Middle frontal gyrus (tissue), 1 donor: Measurements from ENCODE around the gene PCDHGB6.
"Not testable (repeated sequence)": the region's sequence is repeated elsewhere in the genome, so short reads cannot be mapped to it uniquely, and the experiment has no call there.

Source experiments
- DNase-seq: peaks from one replicate; pipeline ENCODE4 v3.0.0-alpha.2; 2015; ENCODE audit warnings: low spot score; ENCODE audit errors: extremely low spot score

PCDHGB6 gene

DNA sequence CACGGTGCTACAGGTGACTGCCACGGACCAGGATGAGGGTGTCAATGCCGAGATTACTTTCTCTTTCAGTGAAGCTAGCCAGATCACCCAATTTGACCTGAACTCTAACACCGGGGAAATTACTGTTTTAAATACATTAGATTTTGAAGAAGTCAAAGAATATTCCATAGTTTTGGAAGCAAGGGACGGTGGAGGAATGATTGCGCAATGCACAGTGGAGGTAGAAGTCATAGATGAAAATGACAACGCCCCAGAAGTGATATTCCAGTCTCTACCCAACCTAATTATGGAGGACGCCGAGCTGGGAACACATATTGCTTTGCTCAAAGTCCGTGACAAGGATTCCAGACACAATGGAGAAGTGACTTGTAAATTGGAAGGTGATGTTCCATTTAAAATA, 19.2 kb upstream of the PCDHGB6 start:
- no peak for DNase-seq

DNA sequence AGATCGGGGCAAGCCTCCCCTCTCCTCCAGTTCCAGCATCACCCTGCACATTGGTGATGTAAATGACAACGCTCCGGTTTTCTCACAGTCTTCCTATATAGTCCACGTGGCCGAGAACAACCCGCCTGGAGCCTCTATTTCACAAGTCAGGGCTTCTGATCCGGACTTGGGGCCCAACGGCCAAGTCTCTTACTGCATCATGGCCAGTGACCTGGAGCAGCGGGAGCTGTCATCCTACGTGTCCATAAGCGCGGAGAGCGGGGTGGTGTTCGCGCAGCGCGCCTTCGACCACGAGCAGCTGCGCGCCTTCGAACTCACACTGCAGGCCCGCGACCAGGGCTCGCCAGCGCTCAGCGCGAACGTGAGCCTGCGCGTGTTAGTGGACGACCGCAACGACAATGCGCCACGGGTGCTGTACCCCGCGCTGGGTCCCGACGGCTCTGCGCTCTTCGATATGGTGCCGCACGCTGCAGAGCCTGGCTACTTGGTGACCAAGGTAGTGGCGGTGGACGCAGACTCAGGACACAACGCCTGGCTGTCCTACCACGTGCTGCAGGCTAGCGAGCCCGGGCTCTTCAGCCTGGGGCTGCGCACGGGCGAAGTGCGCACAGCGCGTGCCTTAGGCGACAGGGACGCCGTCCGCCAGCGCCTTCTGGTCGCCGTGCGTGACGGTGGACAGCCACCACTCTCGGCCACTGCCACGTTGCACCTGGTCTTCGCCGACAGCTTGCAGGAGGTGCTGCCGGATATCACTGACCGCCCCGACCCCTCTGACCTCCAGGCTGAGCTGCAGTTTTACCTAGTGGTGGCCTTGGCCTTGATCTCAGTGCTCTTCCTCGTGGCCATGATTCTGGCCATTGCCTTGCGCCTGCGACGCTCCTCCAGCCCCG, 18.4 kb upstream of the PCDHGB6 start:
- DNase-seq: no peak

DNA sequence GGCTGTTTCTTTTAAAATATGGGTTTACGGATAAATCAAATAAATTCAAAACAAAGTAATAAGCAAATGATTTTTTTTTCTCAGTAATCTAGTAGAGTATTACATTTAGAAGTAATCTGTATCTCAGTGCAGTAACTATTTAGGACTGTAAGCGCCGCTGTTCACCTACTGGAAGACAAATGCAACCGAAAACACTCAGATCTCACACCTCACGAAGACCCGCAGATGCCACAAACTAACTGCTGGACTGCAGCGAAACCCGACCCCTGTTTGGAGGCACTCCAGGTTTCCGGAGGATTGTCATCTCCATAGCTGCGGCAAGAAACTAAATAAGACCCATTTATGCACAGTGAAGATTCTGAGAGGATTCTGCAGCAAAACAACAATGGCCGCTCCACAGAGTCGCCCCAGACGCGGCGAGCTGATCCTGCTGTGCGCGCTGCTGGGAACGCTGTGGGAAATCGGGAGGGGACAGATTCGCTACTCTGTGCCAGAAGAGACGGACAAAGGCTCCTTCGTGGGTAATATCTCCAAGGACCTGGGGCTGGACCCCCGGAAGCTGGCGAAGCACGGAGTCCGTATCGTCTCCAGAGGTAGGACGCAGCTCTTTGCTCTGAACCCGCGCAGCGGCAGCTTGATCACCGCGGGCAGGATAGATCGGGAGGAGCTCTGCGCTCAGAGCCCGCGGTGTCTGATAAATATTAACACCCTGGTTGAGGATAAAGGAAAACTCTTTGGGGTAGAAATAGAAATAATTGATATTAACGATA, 15.2 kb upstream of the PCDHGB6 start, which contains the start of gene PCDHGA8:
Gene PCDHGA8, plus strand, starts transcription at position 205 of the 770 bp plus-strand sequence. Its CDS starts 181 bp downstream, at position 386.
- no peak for DNase-seq

DNA sequence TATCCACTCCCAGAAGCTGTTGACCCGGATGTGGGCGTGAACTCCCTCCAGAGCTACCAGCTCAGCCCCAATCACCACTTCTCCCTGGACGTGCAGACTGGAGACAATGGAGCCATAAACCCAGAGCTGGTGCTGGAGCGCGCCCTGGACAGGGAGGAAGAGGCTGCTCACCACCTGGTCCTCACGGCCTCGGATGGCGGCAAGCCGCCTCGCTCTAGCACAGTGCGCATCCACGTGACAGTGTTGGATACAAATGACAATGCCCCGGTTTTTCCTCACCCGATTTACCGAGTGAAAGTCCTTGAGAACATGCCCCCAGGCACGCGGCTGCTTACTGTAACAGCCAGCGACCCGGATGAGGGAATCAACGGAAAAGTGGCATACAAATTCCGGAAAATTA, 14.6 kb upstream of the PCDHGB6 start:
- DNase-seq: no peak

DNA sequence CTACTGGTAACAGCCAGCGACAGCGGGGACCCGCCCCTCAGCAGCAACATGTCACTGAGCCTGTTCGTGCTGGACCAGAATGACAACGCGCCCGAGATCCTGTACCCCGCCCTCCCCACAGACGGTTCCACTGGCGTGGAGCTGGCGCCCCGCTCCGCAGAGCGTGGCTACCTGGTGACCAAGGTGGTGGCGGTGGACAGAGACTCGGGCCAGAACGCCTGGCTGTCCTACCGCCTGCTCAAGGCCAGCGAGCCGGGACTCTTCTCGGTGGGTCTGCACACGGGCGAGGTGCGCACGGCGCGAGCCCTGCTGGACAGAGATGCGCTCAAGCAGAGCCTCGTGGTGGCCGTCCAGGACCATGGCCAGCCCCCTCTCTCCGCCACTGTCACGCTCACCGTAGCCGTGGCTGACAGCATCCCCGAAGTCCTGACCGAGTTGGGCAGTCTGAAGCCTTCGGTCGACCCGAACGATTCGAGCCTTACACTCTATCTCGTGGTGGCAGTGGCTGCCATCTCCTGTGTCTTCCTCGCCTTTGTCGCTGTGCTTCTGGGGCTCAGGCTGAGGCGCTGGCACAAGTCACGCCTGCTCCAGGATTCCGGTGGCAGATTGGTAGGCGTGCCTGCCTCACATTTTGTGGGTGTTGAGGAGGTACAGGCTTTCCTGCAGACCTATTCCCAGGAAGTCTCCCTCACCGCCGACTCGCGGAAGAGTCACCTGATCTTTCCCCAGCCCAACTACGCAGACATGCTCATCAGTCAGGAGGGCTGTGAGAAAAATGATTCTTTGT, 13.2 kb upstream of the PCDHGB6 start:
- DNase-seq: not testable (repeated sequence)

DNA sequence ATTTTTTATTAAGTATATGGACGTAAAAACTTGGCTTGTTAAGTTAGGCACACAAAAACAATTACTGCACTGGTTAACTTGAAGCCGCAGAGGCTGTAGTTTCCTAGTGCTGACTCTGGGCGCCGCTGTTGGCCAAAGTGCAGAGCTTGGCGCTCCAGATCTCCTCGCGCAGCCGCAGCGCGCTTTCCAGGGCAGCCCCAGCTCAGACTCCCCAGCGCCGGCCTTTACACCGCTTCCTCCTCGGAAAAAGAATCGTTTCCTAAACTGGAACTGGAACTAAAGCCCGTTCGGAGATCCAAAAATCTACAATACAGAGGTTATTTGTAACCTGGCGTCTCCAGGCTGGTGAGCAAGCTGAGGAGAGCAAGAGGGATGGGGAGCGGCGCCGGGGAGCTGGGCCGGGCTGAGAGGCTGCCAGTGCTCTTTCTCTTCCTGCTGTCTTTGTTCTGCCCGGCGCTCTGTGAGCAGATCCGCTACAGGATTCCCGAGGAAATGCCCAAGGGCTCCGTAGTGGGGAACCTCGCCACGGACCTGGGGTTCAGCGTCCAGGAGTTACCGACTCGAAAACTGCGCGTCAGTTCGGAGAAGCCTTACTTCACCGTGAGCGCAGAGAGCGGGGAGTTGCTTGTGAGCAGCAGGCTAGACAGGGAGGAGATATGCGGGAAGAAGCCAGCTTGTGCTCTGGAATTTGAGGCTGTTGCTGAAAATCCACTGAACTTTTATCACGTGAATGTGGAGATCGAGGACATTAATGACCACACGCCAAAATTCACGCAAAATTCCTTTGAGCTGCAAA, 9.9 kb upstream of the PCDHGB6 start, which contains the start of gene PCDHGB5:
Gene PCDHGB5, plus strand, starts transcription at position 192 of the 796 bp plus-strand sequence. Its CDS starts 181 bp downstream, at position 373.
- not testable (repeated sequence) for DNase-seq

DNA sequence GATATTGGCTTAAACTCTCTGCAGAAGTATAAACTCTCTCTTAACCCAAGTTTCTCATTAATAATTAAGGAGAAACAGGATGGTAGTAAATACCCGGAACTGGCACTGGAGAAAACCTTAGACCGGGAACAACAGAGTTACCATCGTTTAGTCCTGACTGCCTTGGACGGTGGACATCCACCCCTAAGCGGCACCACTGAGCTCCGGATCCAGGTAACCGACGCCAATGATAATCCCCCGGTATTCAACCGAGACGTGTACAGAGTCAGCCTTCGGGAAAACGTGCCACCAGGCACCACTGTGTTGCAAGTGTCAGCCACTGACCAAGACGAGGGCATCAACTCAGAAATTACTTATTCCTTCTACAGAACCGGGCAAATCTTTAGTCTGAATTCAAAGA, 9.2 kb upstream of the PCDHGB6 start:
- DNase-seq: no peak

DNA sequence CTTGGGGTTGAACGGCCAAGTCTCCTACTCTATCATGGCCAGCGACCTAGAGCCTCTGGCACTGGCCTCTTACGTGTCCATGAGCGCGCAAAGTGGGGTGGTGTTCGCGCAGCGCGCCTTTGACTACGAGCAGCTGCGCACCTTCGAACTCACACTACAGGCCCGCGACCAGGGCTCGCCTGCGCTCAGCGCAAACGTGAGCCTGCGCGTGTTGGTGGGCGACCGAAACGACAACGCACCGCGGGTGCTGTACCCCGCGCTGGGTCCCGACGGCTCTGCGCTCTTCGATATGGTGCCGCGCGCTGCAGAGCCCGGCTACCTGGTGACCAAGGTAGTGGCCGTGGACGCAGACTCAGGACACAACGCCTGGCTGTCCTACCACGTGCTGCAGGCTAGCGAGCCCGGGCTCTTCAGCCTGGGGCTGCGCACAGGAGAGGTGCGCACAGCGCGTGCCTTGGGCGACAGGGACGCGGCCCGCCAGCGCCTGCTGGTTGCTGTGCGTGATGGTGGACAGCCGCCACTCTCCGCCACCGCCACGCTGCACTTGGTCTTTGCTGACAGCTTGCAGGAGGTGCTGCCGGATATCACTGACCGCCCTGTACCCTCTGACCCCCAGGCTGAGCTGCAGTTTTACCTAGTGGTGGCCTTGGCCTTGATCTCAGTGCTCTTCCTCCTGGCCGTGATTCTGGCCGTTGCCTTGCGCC, 8.1 kb upstream of the PCDHGB6 start:
- DNase-seq: no peak

DNA sequence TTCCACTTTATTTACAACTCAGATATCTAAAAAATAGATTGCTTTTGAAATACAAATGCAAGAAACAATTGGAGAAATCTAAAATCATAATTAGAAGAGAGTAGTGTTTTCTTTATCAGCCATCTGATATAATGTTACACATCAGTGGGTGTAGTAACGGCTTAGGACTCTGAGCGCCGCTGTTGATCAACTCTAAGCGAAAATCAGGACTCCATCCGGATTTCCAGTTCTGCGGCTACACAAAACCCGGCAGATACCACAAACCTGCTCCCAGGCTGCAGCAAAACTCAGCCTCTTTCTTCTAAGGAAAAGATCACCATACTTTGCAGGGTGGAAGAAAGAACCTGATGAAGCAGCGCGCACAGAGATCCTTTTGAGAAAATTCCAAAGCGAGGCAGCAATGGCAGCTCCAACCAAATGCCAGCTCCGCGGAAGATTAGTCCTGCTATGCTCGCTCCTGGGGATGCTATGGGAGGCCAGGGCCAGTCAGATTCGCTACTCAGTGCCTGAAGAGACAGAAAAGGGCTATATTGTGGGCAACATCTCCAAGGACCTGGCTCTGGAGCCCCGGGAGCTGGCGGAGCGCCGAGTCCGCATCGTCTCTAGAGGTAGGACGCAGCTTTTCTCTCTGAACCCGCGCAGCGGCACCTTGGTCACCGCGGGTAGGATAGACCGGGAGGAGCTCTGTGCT, 5.1 kb upstream of the PCDHGB6 start, which contains the start of gene PCDHGA9:
Gene PCDHGA9, plus strand, starts transcription at position 226 of the 691 bp plus-strand sequence. Its CDS starts 175 bp downstream, at position 401.
- no peak for DNase-seq

DNA sequence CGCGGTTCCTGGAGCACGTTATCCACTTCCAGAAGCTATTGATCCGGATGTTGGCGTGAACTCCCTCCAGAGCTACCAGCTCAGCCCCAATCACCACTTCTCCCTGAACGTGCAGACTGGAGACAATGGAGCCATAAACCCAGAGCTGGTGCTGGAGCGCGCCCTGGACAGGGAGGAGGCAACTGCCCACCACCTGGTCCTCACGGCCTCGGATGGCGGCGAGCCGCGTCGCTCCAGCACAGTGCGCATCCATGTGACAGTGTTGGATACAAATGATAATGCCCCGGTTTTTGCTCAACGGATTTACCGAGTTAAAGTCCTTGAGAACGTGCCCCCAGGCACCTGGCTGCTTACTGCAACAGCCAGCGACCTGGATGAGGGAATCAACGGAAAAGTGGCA, 4.4 kb upstream of the PCDHGB6 start:
- DNase-seq: no peak

DNA sequence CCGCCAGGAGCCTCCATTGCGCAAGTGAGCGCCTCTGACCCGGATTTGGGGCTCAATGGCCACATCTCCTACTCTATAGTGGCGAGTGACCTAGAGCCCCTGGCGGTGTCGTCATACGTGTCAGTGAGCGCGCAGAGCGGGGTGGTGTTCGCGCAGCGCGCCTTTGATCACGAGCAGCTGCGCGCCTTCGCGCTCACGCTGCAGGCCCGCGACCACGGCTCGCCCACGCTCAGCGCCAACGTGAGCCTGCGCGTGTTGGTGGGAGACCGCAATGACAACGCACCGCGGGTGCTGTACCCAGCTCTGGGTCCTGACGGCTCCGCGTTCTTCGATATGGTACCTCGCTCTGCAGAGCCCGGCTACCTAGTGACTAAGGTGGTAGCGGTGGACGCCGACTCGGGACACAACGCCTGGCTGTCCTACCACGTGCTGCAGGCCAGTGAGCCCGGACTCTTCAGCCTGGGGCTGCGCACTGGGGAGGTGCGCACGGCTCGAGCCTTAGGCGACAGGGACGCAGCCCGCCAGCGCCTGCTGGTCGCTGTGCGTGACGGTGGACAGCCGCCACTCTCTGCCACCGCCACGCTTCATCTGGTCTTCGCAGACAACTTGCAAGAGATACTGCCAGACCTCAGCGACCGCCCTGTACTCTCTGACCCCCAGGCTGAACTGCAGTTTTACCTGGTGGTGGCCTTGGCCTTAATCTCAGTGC, 1.9 kb downstream of the PCDHGB6 start:
- no peak for DNase-seq

DNA sequence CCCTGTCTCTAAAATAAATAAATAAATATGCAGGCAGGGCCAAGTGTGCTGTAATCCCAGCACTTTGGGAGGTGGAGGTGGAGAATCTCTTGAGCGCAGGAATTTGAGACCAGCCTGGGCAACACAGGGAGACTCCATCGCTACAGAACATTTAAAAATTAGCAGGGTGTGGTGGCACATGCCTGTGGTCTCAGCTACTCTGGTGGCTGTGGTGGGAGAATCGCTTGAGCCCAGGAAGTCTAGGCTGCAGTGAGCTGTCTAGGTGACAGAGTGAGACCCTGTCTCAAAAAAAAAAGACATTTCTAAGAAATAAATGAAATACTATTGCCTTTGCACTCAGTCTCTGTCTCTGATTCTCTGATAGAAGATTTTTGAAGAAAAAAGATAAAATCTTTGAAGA, 3.8 kb downstream of the PCDHGB6 start:
- no peak for DNase-seq

DNA sequence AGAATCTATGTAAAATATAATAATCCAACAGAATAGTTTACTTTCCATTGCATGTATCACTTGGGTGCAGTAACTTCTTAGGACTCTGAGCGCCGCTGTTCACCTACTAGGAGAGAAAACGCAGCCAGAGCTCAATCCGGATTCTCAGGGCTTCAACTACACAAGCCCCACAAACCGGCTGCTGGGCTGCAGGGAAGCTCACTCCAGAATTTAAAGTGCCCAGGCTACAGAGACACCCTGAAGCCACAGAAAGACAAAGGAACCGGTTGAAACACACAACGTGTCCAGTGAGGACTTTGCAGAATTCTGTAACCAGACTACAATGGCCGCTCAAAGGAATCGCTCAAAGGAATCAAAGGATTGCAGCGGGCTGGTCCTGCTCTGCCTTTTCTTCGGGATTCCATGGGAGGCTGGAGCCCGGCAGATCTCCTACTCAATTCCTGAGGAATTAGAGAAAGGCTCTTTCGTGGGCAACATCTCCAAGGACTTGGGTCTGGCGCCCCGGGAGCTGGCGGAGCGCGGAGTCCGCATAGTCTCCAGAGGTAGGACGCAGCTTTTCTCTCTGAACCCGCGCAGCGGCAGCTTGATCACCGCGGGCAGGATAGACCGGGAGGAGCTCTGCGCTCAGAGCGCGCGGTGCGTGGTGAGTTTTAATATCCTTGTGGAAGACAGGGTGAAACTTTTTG, 5.2 kb downstream of the PCDHGB6 start, which contains the start of gene PCDHGA10:
Gene PCDHGA10, plus strand, starts transcription at position 134 of the 686 bp plus-strand sequence. Its CDS starts 189 bp downstream, at position 323.
- DNase-seq: no peak

DNA sequence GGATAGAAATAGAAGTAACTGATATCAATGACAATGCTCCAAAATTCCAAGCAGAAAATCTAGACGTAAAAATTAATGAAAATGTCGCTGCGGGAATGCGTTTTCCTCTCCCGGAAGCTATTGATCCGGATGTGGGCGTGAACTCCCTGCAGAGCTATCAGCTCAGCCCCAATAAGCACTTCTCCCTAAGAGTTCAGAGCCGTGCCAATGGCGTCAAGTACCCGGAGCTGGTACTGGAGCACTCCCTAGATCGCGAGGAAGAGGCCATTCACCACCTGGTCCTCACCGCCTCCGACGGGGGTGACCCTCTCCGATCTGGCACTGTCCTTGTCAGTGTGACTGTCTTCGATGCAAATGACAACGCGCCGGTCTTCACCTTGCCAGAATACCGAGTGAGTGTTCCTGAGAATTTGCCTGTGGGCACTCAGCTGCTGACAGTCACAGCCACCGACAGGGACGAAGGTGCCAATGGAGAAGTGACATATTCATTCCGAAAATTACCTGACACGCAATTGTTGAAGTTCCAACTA, 5.8 kb downstream of the PCDHGB6 start:
- DNase-seq: no peak

DNA sequence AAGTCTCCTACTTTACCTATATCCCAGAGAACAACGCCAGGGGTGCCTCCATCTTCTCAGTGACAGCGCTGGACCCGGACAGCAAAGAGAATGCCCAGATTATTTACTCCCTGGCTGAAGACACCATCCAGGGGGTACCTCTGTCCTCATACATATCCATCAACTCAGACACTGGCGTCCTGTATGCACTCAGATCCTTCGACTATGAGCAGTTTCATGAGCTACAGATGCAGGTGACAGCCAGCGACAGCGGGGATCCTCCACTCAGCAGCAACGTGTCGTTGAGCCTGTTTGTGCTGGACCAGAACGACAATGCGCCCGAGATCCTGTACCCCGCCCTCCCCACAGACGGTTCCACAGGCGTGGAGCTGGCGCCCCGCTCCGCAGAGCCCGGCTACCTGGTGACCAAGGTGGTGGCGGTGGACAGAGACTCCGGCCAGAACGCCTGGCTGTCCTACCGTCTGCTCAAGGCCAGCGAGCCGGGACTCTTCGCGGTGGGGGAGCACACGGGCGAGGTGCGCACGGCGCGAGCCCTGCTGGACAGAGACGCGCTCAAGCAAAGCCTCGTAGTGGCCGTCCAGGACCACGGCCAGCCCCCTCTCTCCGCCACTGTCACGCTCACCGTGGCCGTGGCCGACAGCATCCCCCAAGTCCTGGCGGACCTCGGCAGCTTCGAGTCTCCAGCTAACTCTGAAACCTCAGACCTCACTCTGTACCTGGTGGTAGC, 6.9 kb downstream of the PCDHGB6 start:
- DNase-seq: not testable (repeated sequence)

DNA sequence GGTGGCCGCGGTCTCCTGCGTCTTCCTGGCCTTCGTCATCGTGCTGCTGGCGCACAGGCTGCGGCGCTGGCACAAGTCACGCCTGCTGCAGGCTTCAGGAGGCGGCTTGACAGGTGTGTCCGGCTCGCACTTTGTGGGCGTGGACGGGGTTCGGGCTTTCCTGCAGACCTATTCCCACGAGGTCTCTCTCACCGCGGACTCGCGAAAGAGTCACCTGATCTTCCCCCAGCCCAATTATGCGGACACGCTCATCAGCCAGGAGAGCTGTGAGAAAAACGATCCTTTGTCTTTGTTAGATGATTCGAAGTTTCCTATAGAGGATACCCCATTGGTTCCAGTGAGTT, 7.4 kb downstream of the PCDHGB6 start:
- not testable (repeated sequence) for DNase-seq
